GM18951 (cell line): ENCODE data around the gene VPS13C.

Source experiments
- POLR2A ChIP-seq: IDR thresholded peaks from 4 replicates; pipeline ENCODE4 v1.6.1; 2011; ENCODE audit warnings: mild to moderate bottlenecking; ENCODE audit not compliant: insufficient read length, insufficient read depth; ENCODE audit errors: extremely low read depth
- in situ Hi-C: fragments of 300-500 bp; cut with MboI; formaldehyde crosslinking; loops from one replicate; pipeline ENCODE4 v1.12.0; 2022; ENCODE audit warnings: low sequenced_read_pairs, mixed read lengths, inconsistent platforms; ENCODE audit not compliant: unreplicated experiment

VPS13C gene

DNA sequence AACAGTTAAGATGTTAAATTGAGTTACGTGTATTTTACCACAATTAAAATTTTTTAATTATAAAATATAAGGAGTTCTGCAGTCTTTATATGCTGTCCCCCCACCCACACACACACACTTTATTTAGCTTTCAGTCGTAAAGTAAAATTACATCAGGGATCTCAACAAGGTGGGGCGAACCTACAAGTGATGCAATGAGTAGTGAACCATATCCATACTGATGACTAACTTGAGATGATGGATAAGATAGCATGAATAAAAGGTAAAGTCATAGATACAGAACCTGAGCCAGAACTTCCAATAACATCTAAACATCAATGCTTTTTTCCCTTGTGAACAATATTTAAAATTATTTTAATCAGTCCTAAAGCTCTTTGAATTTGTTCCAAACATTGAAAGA lies 77.2 kb downstream of the VPS13C start:
- in situ Hi-C loops = no loop called here
- no peak for TF ChIP-seq POLR2A

DNA sequence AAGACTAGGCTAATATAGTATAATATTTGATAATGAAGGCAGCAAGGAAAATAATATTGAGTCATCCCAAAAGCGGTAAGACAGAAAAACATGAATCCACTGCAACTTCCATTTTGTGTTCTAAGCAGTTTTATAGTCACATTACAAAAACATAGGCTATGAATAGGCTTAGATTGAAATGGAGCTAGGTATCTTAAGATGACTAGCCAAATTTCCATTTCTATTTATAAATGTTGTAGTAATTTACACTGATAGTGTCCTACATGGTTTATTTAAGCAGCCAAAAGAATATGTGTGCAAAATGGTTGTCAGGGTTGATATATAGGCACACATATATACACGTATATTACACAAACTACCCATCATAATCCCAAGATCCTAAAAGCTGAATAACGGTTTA lies 82.0 kb downstream of the VPS13C start:
- in situ Hi-C loops = no loop called here
- TF ChIP-seq POLR2A = no peak

DNA sequence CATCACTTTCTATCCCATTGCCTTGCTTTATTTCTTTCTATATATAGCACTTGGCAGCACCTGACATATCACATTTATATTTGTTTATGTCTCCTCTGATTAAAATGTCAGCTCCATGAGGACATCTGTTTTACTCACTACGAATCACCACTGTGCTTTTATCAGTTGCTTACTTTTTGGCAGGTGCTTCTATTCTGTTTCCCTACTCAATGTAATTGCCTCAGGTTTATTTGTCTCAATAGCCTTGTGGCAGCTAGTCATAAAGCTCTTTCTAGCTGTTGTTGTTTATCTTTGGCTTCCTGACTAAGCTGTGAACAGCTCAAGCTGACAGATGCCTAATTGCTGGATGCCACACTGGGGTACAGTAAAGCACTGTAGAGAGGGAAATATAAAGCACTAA lies 85.5 kb downstream of the VPS13C start:
- no peak for TF ChIP-seq POLR2A

DNA sequence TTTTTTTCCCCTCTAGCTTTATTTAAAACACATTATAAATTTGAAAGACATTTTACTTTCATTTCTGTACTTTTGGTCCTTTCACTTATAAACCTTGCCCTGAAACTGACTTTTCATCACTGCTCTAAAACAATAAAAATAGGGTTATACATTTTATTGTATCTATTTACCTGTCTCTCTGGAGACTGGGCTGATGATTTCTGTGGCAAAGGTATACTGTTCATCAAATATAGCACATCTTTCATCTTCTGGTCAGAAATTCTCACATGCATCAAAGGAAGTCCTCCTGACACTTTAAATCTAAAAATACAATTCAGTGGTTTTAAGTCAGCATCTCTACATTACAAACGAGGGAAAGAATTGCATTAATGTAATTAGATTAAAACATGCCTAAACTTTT lies 86.1 kb downstream of the VPS13C start:
- in situ Hi-C loops = no loop called here
- no peak for TF ChIP-seq POLR2A

More for the DNA sequence above, 85.5 kb downstream of the VPS13C start:
- in situ Hi-C loops = no loop called here

DNA sequence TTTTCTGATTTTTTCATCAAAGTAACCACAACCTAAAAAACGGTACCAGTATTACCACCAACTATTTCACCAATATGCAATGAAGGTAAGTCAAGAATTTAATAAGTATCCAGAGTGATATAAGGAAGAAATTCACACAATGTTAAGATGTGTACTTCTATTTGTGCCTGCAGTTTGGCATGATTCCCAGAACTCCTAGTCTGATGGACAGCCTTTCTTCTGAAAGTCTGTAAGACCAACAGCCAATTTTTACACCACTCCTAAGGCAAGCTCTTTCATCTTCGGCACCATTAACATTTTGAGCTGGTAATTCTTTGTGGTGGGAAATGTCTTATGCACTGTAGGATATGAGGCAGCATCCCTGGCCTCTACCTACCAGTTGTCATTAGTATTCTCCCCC lies 108.3 kb downstream of the VPS13C start:
- in situ Hi-C loops = no loop called here
- no peak for TF ChIP-seq POLR2A

DNA sequence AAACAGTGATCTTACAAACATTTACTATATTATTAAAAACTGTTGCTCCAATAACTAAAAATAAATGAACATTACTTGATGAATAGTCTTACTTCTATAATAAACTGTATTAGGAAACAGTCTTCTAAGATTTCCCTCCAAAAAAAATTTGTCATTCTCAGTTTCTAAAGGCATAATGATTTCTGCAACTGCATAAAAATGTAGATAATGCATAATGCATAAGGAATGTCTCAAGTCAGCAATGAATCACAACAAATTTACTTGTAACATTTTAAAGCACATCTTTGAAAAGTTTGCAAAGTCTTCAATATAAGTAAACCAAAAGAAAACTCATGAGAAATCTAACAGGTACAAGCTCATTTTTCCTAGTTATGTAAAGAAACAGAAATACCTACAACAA lies 113.5 kb downstream of the VPS13C start:
- in situ Hi-C loops = no loop called here
- TF ChIP-seq POLR2A = no peak

DNA sequence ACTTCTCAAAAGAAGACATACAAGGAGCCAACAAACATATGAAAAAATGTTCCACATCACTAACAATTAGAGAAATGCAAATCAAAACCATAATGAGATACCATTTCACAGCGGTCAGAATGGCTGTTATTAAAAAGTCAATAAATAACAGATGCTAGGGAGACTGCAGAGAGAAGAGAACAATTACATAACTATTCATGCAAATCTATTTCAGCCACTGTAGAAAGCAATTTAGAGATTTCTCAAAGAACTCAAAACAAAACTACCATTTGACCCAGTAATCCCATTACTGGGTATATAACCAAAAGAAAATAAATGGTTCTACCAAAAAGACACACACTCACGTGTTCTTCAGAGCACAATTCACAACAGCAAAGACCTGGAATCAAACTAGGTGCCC lies 116.3 kb downstream of the VPS13C start:
- no peak for TF ChIP-seq POLR2A
- in situ Hi-C loops = no loop called here

DNA sequence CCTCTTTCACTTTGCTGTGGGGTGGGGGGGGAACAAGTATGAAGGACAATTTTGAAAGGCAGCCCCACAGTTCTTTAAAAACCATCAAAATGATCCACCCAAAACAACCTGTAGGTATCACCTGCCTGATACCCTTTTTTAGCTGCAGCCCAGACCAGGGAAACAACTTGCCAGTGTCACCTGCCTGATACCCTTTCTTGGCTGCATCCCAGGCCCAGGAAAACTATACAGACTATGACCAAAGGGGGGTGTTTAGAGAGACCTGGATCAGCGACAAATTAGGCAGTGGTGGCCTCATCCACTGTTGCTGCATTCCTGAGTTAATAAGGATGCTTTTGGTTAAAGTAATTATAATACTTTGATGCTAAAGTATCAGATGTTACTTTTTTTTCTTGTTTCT lies 122.0 kb downstream of the VPS13C start:
- in situ Hi-C loops = no loop called here
- TF ChIP-seq POLR2A = no peak

DNA sequence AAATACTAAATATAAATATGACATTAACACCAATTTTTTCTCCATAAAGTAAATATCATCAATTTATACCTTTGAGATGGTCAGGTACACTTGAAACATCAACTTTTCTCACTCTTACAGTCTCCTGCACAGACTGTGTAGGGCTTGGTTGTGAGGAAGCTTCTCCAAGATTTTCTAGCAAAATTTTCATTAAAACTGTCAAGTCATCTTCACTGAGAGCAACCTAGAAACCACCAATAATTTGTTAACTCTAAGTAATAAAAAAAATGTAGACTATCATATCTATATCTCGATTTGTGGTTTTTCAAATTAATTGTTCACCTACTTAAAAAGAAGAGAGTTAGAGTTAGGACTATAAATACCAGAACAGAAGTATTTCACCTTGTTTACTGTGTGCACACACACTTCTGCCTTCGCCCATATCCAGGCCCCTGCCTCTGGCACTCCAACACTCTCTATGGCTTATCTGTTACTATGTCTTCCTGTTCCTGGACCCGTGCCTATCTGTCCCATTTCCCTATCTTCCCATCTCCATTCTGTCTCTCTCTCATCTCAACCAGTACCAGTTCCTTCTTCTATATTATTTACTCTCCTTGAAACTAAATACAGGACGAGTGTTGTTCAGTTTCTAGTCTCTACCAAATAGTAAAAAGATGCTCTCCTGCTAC lies 123.6 kb downstream of the VPS13C start:
- in situ Hi-C loops = no loop called here
- TF ChIP-seq POLR2A = no peak

DNA sequence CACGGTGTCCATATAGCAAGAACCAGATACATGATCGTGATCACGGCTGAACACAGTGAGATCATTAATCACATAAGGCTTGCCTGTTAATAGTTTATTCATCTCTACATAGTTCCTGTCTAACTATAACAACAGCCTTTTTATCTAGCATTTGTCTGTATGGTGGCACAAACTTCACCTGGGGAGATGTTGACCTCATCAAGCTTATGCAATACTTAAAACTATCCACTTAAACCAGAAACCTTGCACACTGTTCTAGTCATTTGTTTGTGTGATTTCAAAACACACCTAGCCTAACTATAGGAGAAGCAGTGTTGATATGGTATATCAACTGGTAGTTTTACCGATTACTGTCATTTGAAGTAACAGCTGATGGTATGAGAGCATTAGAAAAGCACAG lies 124.8 kb downstream of the VPS13C start:
- TF ChIP-seq POLR2A = no peak
- in situ Hi-C loops = no loop called here

DNA sequence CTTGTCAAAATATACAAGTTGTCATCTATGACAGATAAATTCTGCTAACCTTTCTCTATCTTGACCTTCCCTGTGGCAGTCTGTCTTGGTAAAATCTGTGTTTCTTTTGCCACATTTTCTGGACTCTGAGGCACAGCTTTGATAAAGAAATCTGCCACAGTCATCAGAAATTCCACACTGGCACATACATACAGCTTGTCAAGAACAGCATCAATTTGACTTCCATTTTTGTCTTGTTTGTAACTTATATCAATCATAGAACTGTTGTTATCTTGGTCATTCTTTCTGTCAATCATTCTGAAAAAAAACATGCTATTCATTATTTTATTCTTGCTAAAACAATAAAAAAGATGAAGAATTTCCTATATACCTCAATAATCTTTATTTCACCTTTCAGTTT lies 130.8 kb downstream of the VPS13C start:
- TF ChIP-seq POLR2A = no peak
- in situ Hi-C loops = no loop called here

DNA sequence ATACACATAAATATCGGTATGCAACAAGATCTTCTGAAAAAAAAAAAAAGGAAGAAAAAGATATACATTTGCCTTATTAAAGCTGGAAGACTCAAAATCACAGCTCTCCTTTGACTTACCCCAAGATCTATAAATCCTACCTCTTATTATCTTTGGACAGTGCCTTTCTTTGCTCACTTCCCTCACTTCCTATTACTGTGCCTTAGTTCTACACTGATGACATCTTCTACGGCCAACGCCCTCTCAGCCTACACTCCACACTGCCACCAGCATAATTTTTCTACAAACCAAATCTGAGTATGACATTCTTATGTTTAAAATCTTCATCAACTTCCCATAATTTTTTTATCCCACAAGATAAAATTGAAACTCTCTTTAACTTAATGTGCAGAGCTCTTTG lies 137.1 kb downstream of the VPS13C start:
- TF ChIP-seq POLR2A = no peak
- in situ Hi-C loops = no loop called here

DNA sequence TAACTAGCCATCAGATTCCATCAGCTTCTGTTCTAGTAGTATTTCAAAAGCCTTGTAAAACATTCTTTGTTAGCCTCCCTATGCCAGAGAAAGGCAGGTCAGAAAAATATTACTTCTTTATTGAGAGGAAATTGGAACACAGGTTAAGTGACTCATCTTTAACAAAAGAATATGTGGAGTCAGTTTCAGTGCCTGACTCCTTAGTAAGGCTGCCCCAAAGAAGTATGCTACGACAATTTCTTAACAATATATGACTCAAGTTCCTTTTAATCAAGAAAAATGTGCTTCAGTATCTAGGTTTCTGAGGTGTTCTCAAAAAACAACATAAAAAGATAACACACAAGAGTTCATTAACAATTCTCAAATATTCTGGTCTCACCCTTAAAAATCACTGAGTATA lies 139.2 kb downstream of the VPS13C start:
- TF ChIP-seq POLR2A = no peak

DNA sequence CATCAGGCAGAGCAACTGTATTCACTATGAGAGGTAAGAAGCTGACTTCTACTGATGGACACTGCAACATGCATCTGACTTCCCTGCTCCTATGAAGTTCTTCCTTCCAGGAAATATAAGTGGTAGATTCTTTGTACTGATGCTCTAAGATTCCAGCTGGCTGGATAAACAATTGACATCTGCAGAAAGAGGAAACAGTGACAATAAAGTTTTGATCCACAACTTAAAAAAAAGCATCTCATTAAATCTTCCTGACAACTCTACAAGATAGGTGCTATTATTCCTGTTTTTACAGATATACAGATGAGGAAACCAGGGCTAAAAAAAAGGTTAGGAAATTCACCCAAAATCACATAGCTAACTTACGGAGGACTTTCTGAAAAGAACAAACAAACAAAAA lies 142.8 kb downstream of the VPS13C start:
- in situ Hi-C loops = no loop called here
- TF ChIP-seq POLR2A = no peak

More for the DNA sequence above, 139.2 kb downstream of the VPS13C start:
- in situ Hi-C loops = no loop called here

DNA sequence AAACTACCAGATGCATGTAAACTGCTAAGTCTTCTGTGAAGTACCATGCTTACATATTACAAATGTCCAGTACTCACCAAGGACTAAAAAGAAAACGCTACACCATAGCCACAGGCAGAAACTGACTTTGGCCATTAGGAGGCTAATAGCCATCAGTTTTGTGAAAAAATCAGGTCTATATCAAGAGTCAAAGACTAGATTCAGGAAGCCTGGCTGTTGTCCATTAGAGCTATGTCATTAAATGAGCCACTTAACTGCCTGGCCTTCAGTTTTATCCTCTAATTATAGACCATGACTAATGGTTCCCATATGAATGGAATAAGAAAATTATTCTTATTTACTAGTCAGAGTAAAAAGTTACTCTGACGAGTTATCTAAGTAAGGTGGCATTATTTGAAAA lies 144.1 kb downstream of the VPS13C start:
- TF ChIP-seq POLR2A = no peak
- in situ Hi-C loops = no loop called here
